Stimulated activated naive CD8-positive, alpha-beta T cell treated with anti-CD3 and anti-CD28 coated beads, Interleukin-15, Interleukin-2, amounts not matched to agents 100 U/mL and 50 U/mL, for 24 hours (primary cell): ENCODE results near the gene MTHFSD.

Source experiments
- ATAC-seq: fragments of 150-1000 bp; cut with Tn5 transposase; one replicate; pipeline ENCODE4 v1.10.0; 2021
- DNase-seq: peaks from one replicate; pipeline ENCODE4 v3.0.0; 2021

Gene MTHFSD

DNA sequence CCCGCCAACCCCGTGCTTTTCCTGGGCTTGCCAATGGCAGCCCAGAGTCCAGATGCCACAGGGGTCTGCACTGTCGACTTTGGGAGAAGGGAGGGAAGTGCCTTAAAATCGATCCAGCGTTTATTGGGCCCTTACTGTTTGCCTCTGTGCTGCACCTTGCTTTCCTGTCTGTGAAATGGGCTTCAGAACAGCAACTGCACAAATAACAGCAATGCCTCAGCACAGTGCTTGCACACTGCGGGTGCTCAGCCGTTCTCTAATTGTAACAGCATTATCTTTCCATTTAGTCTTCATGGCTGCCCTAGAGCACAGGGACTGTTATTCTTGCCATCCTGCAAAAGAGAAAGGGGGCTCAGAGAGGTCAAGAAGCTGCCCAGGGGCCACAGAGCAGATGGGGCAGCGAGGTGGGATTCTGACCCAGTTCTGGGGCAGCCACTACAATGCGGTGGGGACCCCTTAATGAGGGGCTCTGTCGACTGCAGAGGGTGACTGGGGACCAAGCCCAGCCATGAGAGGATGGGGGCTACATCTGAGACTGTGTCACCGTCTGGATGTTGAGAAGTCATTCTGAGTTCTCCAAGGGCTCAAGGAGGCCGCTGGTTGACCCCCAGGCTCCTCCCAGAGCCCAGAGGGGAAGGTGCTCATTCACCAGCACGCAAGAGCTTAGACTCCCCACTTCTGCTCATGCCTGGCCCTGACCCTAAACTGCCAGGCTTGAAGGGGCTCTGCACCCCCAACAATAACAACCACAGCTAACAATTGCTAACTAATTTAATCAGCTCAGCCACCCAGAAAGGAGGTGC, 54.1 kb downstream of the MTHFSD start:
- DNase-seq (no peak), ATAC-seq (no peak)

DNA sequence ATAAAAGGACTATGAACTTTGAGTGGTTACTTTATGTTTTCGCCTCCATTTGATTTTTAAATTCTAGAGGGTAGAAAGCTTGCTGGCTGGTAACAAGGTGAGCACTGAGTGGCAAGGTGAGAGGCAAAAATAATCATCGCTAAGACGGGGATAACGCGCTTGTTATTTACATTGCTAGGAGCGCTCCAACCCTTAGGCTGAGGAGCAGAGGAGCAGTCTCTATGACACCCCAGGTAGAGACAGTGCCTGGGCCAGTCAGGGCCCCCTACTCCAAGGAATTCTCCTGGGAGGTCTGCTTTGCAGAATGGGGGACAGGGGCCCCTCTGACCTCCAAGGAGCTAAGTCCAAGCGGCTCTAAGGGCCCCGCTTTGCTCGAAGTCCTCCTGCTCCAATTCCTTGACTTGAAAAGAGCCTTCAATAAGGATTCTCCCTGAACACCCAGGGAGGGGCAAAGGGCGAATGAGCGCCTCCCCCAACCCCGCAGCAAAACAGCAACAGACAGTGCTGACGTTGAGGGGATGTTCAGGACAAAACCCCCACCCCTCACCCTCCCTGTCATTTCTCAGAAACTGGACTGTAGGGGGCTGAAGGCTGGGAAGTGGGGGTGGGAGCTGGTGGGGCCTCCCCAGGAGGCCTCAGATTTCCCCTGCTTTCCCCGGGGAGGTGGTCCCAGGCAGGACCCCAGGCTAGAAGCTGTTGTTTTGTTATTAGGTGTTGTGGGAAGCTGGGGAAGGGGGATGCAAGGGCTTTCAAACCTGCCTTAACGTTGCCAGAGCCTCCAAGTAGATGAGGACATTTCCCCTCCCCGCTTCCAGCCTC, 54.9 kb downstream of the MTHFSD start:
- ATAC-seq: no peak
- DNase-seq: no peak

DNA sequence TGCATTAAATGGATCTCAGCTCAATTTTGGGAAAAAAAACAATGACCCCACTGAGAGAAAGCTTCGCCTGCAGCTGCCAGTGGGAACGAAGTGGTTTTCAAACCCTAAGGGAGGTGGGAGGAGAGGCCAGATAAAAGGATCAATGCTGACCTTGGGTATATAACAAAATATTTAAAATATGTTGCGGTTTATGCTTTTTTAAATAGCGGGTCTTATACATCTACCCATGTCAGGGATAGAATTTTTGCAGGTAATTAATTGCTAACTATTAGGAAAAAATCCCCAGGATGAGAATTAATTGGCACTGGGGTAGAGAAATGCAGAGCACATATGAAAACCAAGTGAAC, 55.6 kb downstream of the MTHFSD start:
- ATAC-seq: no peak
- no peak for DNase-seq

DNA sequence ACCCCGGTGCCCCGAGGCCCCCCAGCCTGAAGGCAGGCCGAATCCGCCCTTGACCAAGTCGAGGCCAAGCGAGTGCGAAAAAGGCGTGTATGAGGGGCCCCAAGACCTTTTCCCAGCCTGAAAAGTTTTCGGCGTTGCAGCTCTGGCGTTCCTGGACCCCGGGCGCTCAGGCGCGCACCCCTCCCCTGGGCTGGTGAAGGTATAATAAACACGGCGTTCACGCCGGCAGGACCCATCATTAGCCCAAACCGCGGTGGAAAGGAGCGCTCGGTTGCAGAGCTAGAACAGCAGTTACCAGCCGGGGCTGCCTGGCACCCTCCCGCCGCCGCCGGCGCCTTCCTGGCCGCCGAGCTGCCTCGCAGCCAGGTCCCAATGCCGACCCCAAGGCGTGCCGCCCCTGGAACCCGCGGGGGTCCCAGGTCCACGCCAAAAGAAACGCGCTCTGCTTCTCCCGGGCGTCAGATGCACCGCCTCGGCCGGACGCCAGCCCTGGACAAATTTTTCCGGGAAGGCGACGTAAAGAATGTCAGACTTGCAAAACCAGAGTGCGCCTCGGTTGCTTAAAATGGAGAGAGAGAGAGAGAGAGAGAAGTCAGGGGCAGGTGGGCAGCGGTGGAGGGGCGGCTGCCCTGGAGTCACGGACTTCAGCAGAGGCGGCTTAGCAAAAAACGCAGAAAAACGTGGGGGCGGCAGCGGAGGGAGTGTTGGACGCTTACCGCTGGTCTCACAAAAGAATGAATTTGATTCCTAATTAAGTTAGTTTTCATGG, 56.2 kb downstream of the MTHFSD start:
- ATAC-seq (no peak), DNase-seq (no peak)

DNA sequence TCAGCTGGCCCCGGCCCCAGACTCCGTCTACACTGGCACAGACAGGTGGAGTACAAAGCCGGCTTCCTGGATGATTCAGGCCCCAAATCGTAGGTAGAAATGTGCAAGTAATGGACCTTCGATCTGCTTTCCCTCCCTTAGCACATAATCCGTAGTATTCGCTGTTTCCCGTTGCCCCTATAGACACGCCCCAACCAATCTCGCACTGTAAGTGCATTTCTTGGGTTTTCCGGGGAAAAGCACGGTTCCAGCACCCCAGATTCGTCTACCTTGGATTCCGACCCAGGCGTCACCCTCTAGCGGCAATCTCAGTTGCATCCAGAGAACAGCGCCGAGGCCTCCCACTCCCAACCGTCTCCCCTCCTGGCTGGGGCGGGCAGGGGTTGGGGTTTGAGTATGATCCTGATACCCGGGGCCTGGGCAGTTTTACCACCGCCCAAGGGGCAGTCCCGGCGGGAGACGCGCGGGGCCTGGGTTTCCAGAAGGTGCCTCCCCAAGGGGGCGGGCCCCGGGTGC, 56.8 kb downstream of the MTHFSD start:
- DNase-seq (no peak), ATAC-seq (no peak)

DNA sequence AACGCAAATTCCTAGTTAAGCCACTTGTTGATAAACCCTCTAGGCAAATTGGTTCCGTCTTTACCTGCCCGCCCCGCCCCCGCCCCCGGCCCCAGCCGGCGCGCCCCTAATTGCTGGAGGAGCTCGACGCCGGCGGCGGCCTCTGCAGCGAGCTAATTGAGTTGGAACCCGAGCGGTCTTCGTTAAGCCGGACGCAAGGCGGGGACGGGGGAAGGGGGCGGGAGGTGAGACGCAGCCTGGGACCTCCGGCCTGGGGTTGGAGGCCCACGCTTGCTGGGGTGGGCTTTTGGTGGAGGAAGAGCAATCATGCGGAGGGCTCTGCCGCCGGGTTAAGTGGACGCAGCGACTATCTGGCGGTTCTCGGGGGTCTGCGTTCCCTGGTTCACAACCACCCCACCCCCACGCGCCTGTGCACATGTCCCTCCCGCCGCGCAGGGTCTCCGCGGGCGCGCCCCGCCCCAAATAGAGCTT, 57.4 kb downstream of the MTHFSD start:
- ATAC-seq: no peak
- DNase-seq: no peak

DNA sequence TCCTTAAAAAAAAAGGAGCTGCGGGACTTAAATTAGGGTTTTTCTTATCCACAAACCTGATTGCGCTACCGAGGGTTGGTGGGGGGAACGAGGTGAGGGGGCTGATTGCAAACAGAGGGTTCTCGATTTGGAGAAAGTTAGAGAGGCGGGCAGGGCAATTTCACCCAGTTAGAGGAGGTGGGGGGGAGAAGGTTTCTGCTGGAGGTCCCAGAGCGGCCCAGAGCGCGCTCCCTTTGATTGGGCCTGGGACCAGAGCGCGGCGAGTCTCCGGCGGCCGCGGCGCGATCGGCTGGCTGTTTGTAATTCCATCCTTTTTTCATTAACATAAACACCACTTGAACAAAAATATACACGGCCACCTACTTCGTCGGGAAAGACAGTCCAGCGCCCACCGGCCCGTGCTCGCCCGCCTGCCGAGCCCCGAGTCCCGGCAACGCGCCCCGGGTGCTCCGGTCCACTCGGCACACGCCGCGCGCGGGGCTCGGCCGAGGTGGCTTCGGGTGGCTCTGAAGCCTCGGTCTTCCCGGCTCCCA, 58.0 kb downstream of the MTHFSD start:
- ATAC-seq (no peak), DNase-seq (no peak)

GRCh38 chr16:86496262-86496928, 58.6 kb downstream of the MTHFSD start:
- ATAC-seq (no peak), DNase-seq (no peak)

- no peak for DNase-seq
- no peak for ATAC-seq
Measured at GRCh38 chr16:86495756-86496261, 59.2 kb downstream of the MTHFSD start.

GRCh38 chr16:86495357-86495701, 59.7 kb downstream of the MTHFSD start:
- DNase-seq (no peak), ATAC-seq (no peak)

GRCh38 chr16:86494565-86495356, 60.3 kb downstream of the MTHFSD start:
- no peak for ATAC-seq
- DNase-seq: no peak

DNA sequence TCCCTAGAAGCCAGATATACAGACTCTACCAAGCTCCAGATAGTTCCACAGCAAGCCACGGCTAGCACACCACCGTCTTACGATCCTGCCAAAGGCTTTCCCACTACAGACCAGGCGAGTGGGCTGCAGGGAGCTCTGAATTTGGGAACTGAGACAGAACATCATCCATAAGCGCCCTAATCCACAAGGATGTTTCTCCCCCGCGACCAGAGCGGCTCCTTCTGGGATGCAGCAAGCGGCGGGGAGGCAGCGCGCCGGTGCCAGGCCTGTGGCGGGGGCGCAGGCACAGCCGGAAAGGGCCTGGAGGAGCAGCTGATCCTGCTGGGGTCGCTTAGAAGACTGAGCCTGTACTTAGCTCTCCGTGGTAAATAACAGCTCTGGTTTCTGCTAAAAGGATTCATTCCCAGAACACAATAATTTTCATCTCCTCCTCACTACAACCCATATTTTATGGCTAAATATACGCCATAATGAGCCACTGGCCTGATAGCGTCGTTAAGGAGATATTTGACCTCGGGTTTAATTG, 60.9 kb downstream of the MTHFSD start:
- DNase-seq: no peak
- ATAC-seq: no peak

GRCh38 chr16:86492961-86493629, 61.9 kb downstream of the MTHFSD start:
- no peak for DNase-seq
- ATAC-seq: no peak

GRCh38 chr16:86492267-86492960, 62.6 kb downstream of the MTHFSD start:
- DNase-seq (no peak), ATAC-seq (no peak)

- ATAC-seq: no peak
- DNase-seq: no peak
Measured at GRCh38 chr16:86491640-86492023, 63.4 kb downstream of the MTHFSD start.

DNA sequence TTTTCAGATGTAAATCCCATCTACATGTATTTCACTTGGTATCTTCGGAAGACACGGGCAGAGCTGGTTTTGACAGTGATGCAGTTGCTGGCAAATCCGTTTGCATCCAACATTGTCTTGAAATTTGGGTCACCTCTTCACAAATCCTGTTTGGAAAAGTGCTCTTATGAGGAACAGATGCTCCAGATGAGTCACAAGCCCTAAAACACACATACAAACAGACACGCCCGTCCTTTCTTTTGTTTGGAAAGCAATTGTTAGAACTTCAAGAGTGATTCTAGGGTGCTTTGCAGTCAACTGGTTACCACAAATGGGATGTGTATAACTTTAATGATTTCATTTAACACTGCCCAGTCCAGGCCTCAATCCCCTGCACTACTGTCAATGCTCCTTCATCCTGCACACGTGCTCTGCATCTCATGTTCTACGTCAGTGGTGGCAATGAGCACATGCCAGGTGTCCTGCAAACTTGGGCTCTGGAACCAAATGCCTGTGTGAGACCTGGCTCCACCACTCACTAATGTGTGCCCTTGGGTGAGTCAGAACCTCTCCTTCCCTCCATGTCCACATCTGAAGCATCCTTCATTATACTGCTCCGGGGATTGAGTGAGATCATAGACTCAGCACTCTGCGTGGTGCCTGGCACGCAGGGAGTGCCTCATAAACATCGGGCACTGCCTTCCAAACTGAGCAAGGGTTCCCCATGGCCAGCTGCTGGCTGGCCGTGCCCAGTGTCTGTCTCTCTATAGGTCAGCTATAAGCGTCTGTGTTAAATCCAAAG, 64.0 kb downstream of the MTHFSD start:
- ATAC-seq: no peak
- no peak for DNase-seq

- ATAC-seq (no peak), DNase-seq (no peak)
Measured at GRCh38 chr16:86485746-86486145, 69.3 kb downstream of the MTHFSD start.

GRCh38 chr16:86484240-86484639, 70.8 kb downstream of the MTHFSD start:
- no peak for DNase-seq

GRCh38 chr16:86481607-86482006, 73.4 kb downstream of the MTHFSD start:
- ATAC-seq: no peak

More at GRCh38 chr16:86484240-86484639, 70.8 kb downstream of the MTHFSD start:
- no peak for ATAC-seq

More at GRCh38 chr16:86481607-86482006, 73.4 kb downstream of the MTHFSD start:
- DNase-seq: no peak
